ENCODE data around the gene PYGM. TPM values are rescaled to one million over a fixed set of nuclear protein-coding genes. Genes with fewer than 3 reads are reported as not detected.

PYGM gene
- total RNA-seq, 6 experiments from 2014 or later = 0.11 to 0.21 (median 0.13) TPM; not detected in 2

- Mint-ChIP-seq H3K9me3 (no peaks in the 10 kb centered on the region), H3K4me3 (peak within 1 kb of the TSS; percentile 93), H3K4me1 (ENCODE audit: low read depth) (peaks cover 10% of the 10 kb centered on the region), H3K36me3 (ENCODE audit: low read depth) (0 out of 2 replicates have a peak, but pooled peaks cover 12% of the 10 kb centered on the region), H3K27me3 (ENCODE audit: insufficient read depth) (no peaks in the 10 kb centered on the region), H3K27ac (peak within 1 kb of the TSS; percentile 96)
- peak; percentile 59 for TF ChIP-seq CTCF (IDR thresholded peaks at IDR 0.05)
- peak; percentile 73 for DNase-seq
These were observed 43.5 kb upstream of the PYGM start, which contains the start of gene MAP4K2 for GRCh38 chr11:64803158-64803845. Gene MAP4K2 (minus strand): TSS chr11:64803214. CDS start chr11:64803149, 65 bp downstream.

GRCh38 chr11:64802370-64803157, 42.8 kb upstream of the PYGM start:
- Mint-ChIP-seq H3K4me1 (ENCODE audit: low read depth) (peaks cover 10% of the 10 kb centered on the region), H3K27me3 (ENCODE audit: insufficient read depth) (no peaks in the 10 kb centered on the region; the same call in 1 of the 2 replicates), H3K4me3 (peak overlapping the region; percentile 68), H3K36me3 (ENCODE audit: low read depth) (0 out of 2 replicates have a peak, but pooled peaks cover 12% of the 10 kb centered on the region), H3K9me3 (no peaks in the 10 kb centered on the region), H3K27ac (no peak overlapping the region)
- no peak for TF ChIP-seq CTCF (IDR thresholded peaks at IDR 0.05)
- no peak for DNase-seq

GRCh38 chr11:64801561-64802369, 42.0 kb upstream of the PYGM start:
- H3K4me1 Mint-ChIP-seq (ENCODE audit: low read depth) = peaks cover 10% of the 10 kb centered on the region
- 0 out of 2 replicates have a peak, but pooled peaks cover 9% of the 10 kb centered on the region for H3K36me3 Mint-ChIP-seq (ENCODE audit: low read depth)
- no peak overlapping the region; the same call in 1 of the 2 replicates for H3K27ac Mint-ChIP-seq

GRCh38 chr11:64801158-64801464, 41.3 kb upstream of the PYGM start:
- Mint-ChIP-seq H3K36me3 (ENCODE audit: low read depth) (peaks cover 5% of the 10 kb centered on the region; the same call in 1 of the 2 replicates), H3K27ac (no peak overlapping the region), H3K27me3 (ENCODE audit: insufficient read depth) (no peaks in the 10 kb centered on the region; the same call in 1 of the 2 replicates), H3K4me1 (ENCODE audit: low read depth) (peaks cover 10% of the 10 kb centered on the region), H3K4me3 (no peak overlapping the region), H3K9me3 (no peaks in the 10 kb centered on the region)
- DNase-seq = no peak
- no peak for TF ChIP-seq CTCF (IDR thresholded peaks at IDR 0.05)

More at GRCh38 chr11:64801561-64802369, 42.0 kb upstream of the PYGM start:
- no peaks in the 10 kb centered on the region for H3K9me3 Mint-ChIP-seq
- H3K4me3 Mint-ChIP-seq = peak overlapping the region; percentile 68
- no peaks in the 10 kb centered on the region; the same call in 1 of the 2 replicates for H3K27me3 Mint-ChIP-seq (ENCODE audit: insufficient read depth)
- no peak for TF ChIP-seq CTCF (IDR thresholded peaks at IDR 0.05)
- DNase-seq = no peak

All from HFFc6 (cell line).